Fibroblast of skin of right biceps (primary cell): ENCODE results near the gene PROM2.

Experiments
- DNase-seq: peaks from one replicate; pipeline ENCODE4 v3.0.0-alpha.2; 2013

The PROM2 gene

DNA sequence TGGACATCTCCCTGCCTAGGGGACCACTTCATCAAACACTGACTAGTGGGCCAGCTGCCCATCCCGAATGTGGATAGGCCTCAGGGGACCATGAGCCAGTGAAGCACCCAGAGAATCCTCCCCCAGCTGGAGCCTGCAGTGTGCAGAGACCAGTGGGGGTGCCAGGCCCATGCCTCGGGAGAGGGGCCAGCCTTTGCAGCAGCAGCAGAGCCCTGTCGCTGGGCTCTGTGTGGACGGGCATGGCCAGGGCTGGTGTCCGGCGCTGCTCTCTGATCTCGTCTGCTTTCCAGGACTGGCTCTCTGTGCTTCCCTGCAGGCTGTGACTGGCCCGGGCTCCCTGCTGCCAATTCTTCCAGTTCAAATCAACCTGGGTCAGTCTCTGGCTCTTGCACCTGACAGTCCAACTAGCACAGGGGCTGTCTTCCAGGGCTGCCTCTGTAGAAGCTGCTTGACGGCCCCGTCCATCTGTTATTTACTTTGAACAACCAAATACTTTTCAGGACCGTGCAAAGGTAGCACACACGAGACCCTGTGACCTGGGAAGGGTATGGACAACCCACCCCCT is 34.3 kb downstream of the PROM2 start:
- DNase-seq: no peak

GRCh38 chr2:95309599-95309998 is 35.4 kb downstream of the PROM2 start:
- DNase-seq: no peak

GRCh38 chr2:95310216-95310615 is 36.0 kb downstream of the PROM2 start:
- no peak for DNase-seq

DNA sequence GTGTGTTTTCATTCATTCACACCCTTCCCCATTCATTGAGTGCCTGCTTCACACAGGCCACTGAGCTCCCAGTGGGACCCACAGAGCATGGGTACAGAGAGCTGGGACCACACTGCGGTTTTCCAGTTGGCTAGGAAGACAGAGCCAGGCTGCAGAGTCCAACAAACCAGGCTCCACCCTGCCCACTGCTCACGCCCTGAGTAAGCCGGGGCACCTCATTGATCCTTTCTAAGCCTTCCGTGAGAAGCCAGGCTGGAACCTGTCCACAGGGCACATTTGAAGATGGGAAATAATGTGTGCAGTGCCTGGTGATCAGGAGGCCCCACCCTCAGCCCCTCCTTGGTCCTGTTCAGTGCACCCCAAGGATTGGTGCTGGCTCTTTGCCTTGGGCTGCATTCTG is 36.4 kb downstream of the PROM2 start:
- DNase-seq: no peak

DNA sequence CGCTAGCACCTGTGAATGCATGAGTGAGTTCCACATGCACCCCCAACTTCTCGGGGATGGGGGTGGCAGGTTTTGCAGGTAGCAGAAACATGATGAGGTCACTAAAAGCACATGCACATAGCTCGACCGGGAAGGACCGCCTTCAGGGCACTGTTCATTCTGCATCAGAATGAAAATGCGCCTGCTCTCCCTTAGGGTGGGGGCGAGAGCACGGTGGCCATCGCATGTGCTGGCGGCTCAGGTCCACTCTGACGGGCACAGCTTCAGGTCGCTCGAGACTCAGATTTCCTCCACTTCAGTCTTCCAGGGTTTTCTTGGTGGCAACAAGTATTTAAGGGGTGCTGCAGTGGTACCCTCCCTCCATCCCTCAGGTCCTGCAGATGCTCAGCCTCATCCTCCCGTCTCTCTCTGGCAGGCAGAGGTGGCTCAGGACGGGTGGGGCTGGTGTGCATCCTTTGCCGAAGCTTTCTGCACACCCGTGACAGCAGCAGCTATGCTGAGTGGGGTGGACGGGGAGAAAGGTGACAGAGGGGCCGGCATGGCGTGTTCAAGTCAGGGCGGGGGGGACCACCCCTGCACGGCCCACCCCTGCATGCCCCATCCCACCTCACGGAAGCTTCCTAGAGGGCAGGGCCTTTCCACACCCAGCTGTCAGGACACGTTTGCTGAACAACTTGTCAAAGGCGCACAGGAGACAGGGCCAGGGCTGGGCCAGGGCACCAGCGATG is 37.7 kb downstream of the PROM2 start:
- no peak for DNase-seq

DNA sequence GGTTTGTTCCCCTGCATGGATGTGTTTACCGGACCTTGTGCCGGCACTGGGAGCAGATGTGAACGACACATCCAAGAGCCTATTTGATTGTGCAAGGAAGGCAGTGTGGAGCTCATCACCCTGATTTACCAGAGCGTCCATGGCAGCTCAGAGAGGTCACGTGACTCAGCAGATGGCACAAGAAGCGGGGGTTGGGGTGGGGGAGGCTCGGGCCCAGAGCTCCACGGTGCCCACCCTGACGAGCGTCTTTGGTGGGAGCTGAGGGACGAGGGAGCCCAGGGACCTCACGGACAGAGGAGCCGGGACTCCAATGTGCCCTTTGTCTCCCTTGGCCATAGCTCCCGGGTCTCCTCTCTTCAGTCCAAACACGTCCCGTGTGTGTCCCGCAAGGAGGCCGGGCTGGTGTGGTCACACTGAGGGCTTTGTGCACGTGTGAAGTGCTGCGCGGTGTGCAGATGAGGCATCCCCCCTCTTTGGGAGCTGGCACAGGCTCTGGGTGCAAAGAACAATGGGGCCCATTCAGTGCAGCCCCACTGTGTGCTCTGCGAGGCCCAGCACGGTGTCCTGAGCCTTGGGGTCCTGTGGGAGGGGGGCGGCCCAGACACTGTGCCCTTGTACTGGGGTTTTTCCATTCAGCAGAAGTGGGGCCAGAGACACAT is 38.4 kb downstream of the PROM2 start:
- DNase-seq: no peak

DNA sequence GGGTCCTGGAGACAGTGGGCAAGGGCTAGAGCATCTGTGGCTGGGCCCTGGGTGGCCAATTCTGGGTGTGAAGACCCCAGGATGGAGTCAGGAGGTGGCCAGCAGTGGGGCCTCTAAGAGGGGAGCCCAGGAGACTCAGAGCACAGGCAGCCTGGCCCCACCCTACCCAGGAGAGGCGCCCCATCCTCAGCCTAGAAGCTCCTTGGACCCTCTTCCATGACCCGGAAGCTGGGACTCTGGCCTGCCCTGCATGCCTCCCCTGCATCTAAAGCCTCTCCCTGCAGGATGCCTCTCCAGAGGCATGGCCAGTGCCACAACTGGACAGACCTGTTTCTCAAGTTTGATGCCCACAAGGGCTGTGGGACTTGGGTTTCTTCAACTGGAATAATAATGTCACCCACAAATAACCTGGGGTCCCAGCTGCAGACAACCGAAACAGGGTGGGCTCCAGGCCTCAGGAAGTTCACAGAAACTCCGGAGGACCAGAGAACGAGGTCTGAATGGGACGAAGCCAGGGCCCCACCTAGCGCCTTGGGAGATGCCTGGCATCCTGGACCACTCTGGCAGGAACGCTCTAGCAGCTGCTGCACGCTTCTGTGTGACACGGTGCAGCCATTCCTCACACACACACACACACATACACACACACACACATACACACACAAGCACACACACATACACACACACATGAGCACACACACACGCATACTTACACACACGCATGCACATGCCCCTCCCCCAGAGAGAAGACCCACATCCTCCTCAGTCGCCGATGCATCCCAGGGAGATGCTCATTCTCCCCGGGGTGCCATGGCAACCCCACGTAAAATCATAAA is 39.3 kb downstream of the PROM2 start:
- DNase-seq: no peak

- DNase-seq: no peak
Measured at GRCh38 chr2:95314598-95314963, 40.3 kb downstream of the PROM2 start.

- DNase-seq: no peak
Measured at GRCh38 chr2:95314964-95315611, 40.8 kb downstream of the PROM2 start.

DNA sequence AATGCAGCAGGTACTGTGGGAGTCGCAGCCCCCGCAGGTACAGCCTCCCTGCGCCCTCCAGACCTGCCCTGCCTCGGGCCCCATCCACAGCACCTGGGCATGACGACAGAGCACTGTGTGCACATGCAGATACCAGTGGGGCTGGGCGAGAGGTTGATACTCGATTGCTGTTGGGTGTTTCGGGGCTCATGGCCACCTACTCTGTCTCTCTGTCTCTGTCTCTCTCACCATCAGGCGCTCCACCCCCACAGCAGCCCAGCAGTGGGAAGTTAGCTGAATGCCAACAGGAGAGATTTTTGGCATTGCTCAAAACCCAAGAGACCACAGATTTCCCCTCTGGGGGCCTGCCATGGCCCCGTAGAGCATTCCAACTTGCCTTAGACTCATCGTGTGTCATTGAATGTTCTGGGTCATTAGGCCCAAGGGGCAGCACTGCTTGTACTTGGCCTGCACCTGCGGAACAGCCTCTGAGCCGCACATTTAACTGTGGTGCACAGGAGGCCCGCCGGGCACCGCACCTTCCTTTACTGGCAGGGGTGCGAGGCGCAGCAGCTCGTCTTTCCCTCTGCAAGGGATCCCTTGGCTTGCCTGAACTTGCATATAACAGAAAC is 41.7 kb downstream of the PROM2 start:
- peak; percentile 89 for DNase-seq

GRCh38 chr2:95316466-95317122 is 42.3 kb downstream of the PROM2 start:
- peak; percentile 73 for DNase-seq

DNA sequence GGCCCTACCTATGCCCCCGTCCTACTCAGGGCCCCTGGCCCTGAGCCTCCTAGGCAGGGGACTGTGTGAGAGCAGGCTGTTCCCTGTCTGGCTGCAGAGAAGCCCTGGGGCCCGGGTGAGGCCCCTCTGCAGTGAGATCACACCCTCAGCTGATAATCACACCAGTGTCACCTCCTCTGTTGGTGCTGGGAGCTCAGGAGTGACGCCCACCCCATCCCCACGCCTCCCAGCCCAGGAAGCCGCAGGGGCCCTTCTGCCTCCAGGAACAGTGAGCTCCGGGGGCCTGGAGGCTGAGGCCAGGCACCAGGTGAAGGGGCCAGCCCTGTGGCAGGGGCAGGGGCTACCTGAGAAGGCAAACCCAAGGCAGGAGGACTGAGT is 42.9 kb downstream of the PROM2 start:
- no peak for DNase-seq

GRCh38 chr2:95317665-95318425 is 43.6 kb downstream of the PROM2 start:
- DNase-seq: no peak

- DNase-seq: no peak
Measured at GRCh38 chr2:95318431-95319220, 44.4 kb downstream of the PROM2 start.

- DNase-seq: no peak
Measured at GRCh38 chr2:95319481-95320343, 45.5 kb downstream of the PROM2 start.

DNA sequence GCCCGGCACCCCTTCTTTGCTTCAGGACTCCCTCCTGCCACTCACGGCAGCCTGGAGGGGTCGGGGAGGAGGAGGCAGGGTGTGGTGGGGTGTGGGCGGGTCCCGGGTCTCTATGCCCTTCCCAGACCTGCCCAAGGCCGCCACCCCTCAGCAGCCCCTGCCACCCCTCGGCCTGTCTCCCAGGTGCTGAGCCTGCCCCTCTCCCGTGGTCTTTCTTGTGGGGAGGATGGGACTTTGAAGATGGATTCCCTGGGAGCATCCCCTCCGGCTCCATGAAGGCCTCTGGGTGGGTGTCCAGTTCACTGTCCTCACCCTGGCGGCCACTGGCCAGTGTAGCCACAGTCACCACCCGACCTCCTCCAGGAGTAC is 46.1 kb downstream of the PROM2 start:
- no peak for DNase-seq

DNA sequence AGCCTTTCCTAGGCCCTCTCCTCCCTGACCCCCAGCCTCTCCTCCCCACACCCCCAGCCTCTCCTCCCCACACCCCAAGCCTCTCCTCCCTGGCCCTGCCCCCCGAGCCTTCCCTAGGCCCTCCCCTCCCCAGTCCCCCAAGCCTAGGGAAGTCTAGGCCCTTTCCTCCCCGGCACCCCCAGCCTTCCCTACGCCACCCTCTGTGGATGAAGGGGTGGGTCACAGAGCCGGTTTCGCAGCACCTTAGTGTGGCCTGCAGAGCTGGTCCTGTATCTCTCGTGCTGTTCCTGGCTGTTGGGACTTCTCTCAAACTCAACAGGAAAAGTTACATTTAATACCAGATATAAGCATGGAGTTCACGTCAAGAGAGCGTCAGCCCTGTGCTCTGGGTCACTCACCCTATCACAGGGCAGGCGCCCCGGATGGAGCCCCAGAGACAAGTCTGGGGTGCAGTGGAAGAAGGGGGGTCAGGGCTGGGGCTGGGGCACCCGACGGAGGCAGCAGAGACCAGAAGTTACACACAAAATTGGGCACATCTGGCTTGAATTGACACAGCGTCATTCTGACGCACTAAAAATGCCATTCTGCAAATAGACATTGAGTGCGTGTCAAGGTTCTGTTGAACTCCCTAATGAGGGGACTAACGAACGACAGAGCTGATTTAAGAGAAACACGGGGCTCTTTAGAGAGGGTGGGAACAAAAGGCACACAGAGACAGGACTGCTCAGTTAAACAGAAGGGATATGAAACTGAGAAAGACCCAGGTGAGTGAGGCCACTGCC is 46.9 kb downstream of the PROM2 start:
- DNase-seq: peak; percentile 90

GRCh38 chr2:95323347-95324155 is 49.3 kb downstream of the PROM2 start:
- peak; percentile 20 for DNase-seq
